Measurements from ENCODE around the gene ATP1A2.

DNA sequence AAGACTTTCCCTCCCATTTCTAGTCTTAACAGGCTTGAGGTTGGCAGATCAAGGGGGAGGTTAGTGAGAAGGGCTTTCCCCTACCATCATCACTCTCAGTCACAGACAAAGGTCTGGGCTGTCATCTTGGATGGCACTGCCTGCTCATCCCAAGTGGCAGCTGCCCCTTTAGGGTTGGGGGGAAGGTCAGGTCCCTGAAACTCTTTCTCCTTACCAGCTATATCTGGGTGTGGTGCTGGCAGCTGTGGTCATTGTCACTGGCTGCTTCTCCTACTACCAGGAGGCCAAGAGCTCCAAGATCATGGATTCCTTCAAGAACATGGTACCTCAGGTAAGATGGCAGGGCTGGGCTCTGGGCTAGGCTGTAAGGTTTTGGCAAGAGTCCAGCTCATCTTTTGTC, 8.2 kb downstream of the ATP1A2 start:
- TF ChIP-seq EZH2phosphoT487 (IDR thresholded peaks at IDR 0.05; ENCODE audit: low read depth) = no peak
- TF ChIP-seq, protein P1, sequence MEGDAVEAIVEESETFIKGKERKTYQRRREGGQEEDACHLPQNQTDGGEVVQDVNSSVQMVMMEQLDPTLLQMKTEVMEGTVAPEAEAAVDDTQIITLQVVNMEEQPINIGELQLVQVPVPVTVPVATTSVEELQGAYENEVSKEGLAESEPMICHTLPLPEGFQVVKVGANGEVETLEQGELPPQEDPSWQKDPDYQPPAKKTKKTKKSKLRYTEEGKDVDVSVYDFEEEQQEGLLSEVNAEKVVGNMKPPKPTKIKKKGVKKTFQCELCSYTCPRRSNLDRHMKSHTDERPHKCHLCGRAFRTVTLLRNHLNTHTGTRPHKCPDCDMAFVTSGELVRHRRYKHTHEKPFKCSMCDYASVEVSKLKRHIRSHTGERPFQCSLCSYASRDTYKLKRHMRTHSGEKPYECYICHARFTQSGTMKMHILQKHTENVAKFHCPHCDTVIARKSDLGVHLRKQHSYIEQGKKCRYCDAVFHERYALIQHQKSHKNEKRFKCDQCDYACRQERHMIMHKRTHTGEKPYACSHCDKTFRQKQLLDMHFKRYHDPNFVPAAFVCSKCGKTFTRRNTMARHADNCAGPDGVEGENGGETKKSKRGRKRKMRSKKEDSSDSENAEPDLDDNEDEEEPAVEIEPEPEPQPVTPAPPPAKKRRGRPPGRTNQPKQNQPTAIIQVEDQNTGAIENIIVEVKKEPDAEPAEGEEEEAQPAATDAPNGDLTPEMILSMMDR (IDR thresholded peaks at IDR 0.05; ENCODE audit: low read depth, low read length) = no peak

Data from OCI-LY3 (cell line).